H1 (cell line): ENCODE results near the gene JAM2.

ENCODE experiments used
- CEBPB ChIP-seq: IDR thresholded peaks from 2 replicates; pipeline ENCODE4 v1.6.1; 2012; ENCODE audit warnings: low read depth, low read length
- CTCF ChIP-seq, 3 experiments: IDR thresholded peaks; 1 replicate in 2 of 3; 2 replicates in 1 of 3; pipeline versions ENCODE4 v1.5.1 to v1.6.1; 2011; ENCODE audit warnings: low read length in 3 of 3, mild to moderate bottlenecking in 3 of 3, inconsistent platforms in 2 of 3, low read depth in 1 of 3, moderate library complexity in 1 of 3; ENCODE audit not compliant: insufficient read depth in 1 of 3; ENCODE audit errors: control extremely low read depth in 1 of 3
- HDAC6 ChIP-seq: IDR thresholded peaks from one replicate; pipeline ENCODE4 v1.7.1; 2012; ENCODE audit warnings: low read depth, mild to moderate bottlenecking, inconsistent platforms, low read length, moderate library complexity
- JUN ChIP-seq: IDR thresholded peaks from 2 replicates; pipeline ENCODE4 v1.6.1; 2011; ENCODE audit warnings: low read depth, mild to moderate bottlenecking, improper control_type of control experiment, low read length
- MAFK ChIP-seq: IDR thresholded peaks from 2 replicates; pipeline ENCODE4 v1.6.1; 2012; ENCODE audit warnings: low read depth, mild to moderate bottlenecking, improper control_type of control experiment, low read length
- MAX ChIP-seq: IDR thresholded peaks from 2 replicates; pipeline ENCODE4 v1.6.1; 2012; ENCODE audit warnings: inconsistent platforms
- POLR2A ChIP-seq, 2 experiments: IDR thresholded peaks; 1 replicate in 1 of 2; 2 replicates in 1 of 2; pipeline ENCODE4 v1.6.1; 2011; ENCODE audit warnings: low read depth in 2 of 2, low read length in 2 of 2, mild to moderate bottlenecking in 2 of 2; ENCODE audit errors: control extremely low read depth in 1 of 2
- POLR2AphosphoS5 ChIP-seq: IDR thresholded peaks from 2 replicates; pipeline ENCODE4 v1.6.1; 2011; ENCODE audit warnings: low read depth, low read length
- RAD21 ChIP-seq, 2 experiments: IDR thresholded peaks in 1 of 2; conservative IDR thresholded peaks in 1 of 2; 2 replicates each; pipeline ENCODE4 v1.6.1; 2011; ENCODE audit warnings: low read depth in 2 of 2, low read length in 2 of 2, improper control_type of control experiment in 1 of 2, inconsistent platforms in 1 of 2, mild to moderate bottlenecking in 1 of 2, moderate library complexity in 1 of 2
- RFX5 ChIP-seq: IDR thresholded peaks from 2 replicates; pipeline ENCODE4 v1.6.1; 2011; ENCODE audit warnings: low read depth, low read length, improper control_type of control experiment, borderline replicate concordance
- SIN3A ChIP-seq, 2 experiments: IDR thresholded peaks in 1 of 2; conservative IDR thresholded peaks in 1 of 2; 2 replicates each; pipeline ENCODE4 v1.6.1; 2011 to 2012; ENCODE audit warnings: low read length in 2 of 2, improper control_type of control experiment in 1 of 2, low read depth in 1 of 2, mild to moderate bottlenecking in 1 of 2
- TAF1 ChIP-seq: IDR thresholded peaks from 2 replicates; pipeline ENCODE4 v1.6.1; 2011; ENCODE audit warnings: mild to moderate bottlenecking, low read depth, low read length
- YY1 ChIP-seq: IDR thresholded peaks from 2 replicates; pipeline ENCODE4 v1.6.1; 2011; ENCODE audit warnings: low read depth, mild to moderate bottlenecking, low read length

GRCh38 chr21:25647647-25648046, 8.6 kb downstream of the JAM2 start:
- TF ChIP-seq CEBPB = no peak
- no peak for TF ChIP-seq CTCF (IDR thresholded peaks at IDR 0.05; ENCODE audit: control extremely low read depth in 1 of 3, insufficient read depth in 1 of 3, low read depth in 1 of 3, low read length in 3 of 3)
- TF ChIP-seq JUN = no peak
- no peak for TF ChIP-seq POLR2AphosphoS5
- no peak for TF ChIP-seq RFX5
- TF ChIP-seq MAX = no peak
- TF ChIP-seq HDAC6 = no peak
- no peak for TF ChIP-seq YY1
- TF ChIP-seq SIN3A (conservative IDR thresholded peaks at IDR 0.05 in 1 of 2, IDR thresholded peaks at IDR 0.05 in 1 of 2; ENCODE audit: low read depth in 1 of 2, low read length in 2 of 2) = no peak
- no peak for TF ChIP-seq TAF1
- TF ChIP-seq RAD21 (IDR thresholded peaks at IDR 0.05 in 1 of 2, conservative IDR thresholded peaks at IDR 0.05 in 1 of 2; ENCODE audit: low read depth in 2 of 2, low read length in 2 of 2) = no peak
- no peak for TF ChIP-seq POLR2A (IDR thresholded peaks at IDR 0.05; ENCODE audit: control extremely low read depth in 1 of 2, low read depth in 2 of 2, low read length in 2 of 2)
- TF ChIP-seq MAFK = no peak
